Esophagus squamous epithelium (tissue), 5 donors: ENCODE data around the gene FAM78A. TPM values are rescaled to one million over a fixed set of nuclear protein-coding genes. Genes with fewer than 3 reads are reported as not detected.

Experiments used
- DNase-seq: peaks from one replicate; lab custom pipeline; 2025; lab: John Stamatoyannopoulos, UW
- H3K27ac ChIP-seq, 4 donors: fragments of 200-600 bp; sonication (generic); one replicate each; pipeline ENCODE4 v1.5.1; 2016 to 2019; ENCODE audit warnings: mild to moderate bottlenecking in 1 of 4
- H3K27me3 ChIP-seq, 4 donors: fragments of 200-600 bp; sonication (generic); 1 replicate in 3 of 4; 2 replicates in 1 of 4; pipeline versions ENCODE4 v1.5.1 to v1.6.0; 2017 to 2021; ENCODE audit warnings: antibody characterized with exemption in 1 of 4
- H3K36me3 ChIP-seq, 3 donors: fragments of 200-600 bp; sonication (generic); one replicate each; pipeline ENCODE4 v1.5.1; 2016 to 2019
- H3K4me1 ChIP-seq, 3 donors: fragments of 200-600 bp; sonication (generic); one replicate each; pipeline ENCODE4 v1.5.1; 2017 to 2019
- H3K4me3 ChIP-seq, 4 donors: fragments of 200-600 bp; sonication (generic); 1 replicate in 3 of 4; 2 replicates in 1 of 4; pipeline ENCODE4 v1.5.1; 2016 to 2019; ENCODE audit warnings: mild to moderate bottlenecking in 2 of 4, moderate library complexity in 1 of 4
- H3K9me3 ChIP-seq, 3 donors: fragments of 200-600 bp; sonication (generic); one replicate each; pipeline ENCODE4 v1.5.1; 2016 to 2019
- POLR2A ChIP-seq, 4 donors: fragments of 450-650 bp; IDR thresholded peaks; one replicate each; pipeline ENCODE4 v1.6.1; 2017; ENCODE audit warnings: antibody characterized with exemption in 4 of 4, mild to moderate bottlenecking in 4 of 4, moderate library complexity in 3 of 4
- WGBS, 2 donors: methylation state at CpG; one replicate each; pipeline ENCODE4 v1.1.5; 2018; 5-methylcytosine and 5-hydroxymethylcytosine counted together
- intact Hi-C: fragments of 100-400 bp; cut with DNase I; formaldehyde crosslinking; loops from one replicate; pipeline ENCODE4 v1.15.0; 2022
- total RNA-seq, 4 donors: library from RNA; depleted of rRNA; stranded (reverse); fragments of >200 nt; gene quantifications; one replicate each; pipeline ENCODE4 v1.1.0, GENCODE V29; 2016
- TF ChIP-seq, protein P1 (sequence below), 6 experiments: fragments of 450-650 bp in 4 of 6; fragments of 200-600 bp in 2 of 6; sonication (generic) in 2 of 6; IDR thresholded peaks; one replicate each; pipeline ENCODE4 v1.5.1; 2016 to 2019; ENCODE audit warnings: antibody characterized with exemption in 6 of 6, mild to moderate bottlenecking in 4 of 6, moderate library complexity in 4 of 6
- donor health status: DM: yes; HTN: yes; CAD: no.

FAM78A gene
- total RNA-seq, 4 donors from 2014 or later: 0.61 to 2.9 (median 2.0) TPM

DNA sequence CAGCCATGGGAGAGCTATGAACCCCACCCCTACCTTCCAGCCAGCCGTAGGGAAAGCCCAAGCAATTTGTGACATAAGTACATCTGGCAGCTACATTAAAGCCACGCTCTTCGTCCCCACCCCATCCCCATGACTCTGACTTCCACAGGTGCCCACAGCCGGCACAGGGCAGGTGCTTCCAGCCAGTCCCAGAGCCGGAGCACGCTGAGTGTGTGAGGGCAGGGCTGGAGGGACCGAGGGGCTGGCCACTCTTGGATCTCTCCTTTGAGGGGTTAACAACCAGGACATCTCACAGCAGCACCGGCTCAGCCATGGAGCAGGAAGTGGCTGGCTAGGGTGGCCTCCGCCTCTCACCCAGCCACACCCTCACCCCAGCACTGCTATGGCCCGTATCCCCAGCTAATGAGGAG lies 2.4 kb upstream of the FAM78A start:
- peak overlapping the region in 1 of 4 donors; percentile 85 for H3K27ac ChIP-seq
- 20 to 40% methylated on average over 2 to 4 of the region's 10 CpGs for whole genome bisulfite sequencing, 2 donors
- H3K9me3 ChIP-seq: no peaks in the 10 kb centered on the region
- no peak for TF ChIP-seq POLR2A (IDR thresholded peaks at IDR 0.05)
- TF ChIP-seq, protein P1, sequence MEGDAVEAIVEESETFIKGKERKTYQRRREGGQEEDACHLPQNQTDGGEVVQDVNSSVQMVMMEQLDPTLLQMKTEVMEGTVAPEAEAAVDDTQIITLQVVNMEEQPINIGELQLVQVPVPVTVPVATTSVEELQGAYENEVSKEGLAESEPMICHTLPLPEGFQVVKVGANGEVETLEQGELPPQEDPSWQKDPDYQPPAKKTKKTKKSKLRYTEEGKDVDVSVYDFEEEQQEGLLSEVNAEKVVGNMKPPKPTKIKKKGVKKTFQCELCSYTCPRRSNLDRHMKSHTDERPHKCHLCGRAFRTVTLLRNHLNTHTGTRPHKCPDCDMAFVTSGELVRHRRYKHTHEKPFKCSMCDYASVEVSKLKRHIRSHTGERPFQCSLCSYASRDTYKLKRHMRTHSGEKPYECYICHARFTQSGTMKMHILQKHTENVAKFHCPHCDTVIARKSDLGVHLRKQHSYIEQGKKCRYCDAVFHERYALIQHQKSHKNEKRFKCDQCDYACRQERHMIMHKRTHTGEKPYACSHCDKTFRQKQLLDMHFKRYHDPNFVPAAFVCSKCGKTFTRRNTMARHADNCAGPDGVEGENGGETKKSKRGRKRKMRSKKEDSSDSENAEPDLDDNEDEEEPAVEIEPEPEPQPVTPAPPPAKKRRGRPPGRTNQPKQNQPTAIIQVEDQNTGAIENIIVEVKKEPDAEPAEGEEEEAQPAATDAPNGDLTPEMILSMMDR (IDR thresholded peaks at IDR 0.05): no peak
- DNase-seq: no peak
- H3K36me3 ChIP-seq: no peaks in the 10 kb centered on the region
- peaks cover 6 to 41% (median 19%) of the 10 kb centered on the region in 3 donors for H3K4me1 ChIP-seq
- intact Hi-C loops: no loop called here
- peak overlapping the region in 1 of 4 donors; percentile 79 for H3K4me3 ChIP-seq
- H3K27me3 ChIP-seq: peaks cover 0 to 86% (median 0%) of the 10 kb centered on the region in 4 donors

GRCh38 chr9:131277910-131278701 lies 1.8 kb upstream of the FAM78A start:
- DNase-seq: no peak
- peaks cover 0 to 82% (median 0%) of the 10 kb centered on the region in 4 donors for H3K27me3 ChIP-seq
- no peak for TF ChIP-seq POLR2A (IDR thresholded peaks at IDR 0.05)
- TF ChIP-seq, protein P1 (IDR thresholded peaks at IDR 0.05): no peak
- H3K4me1 ChIP-seq: peaks cover 6 to 46% (median 19%) of the 10 kb centered on the region in 3 donors
- intact Hi-C loops: no loop called here
- peak overlapping the region; percentile 50 to 79 (median 68) for H3K4me3 ChIP-seq
- peak overlapping the region in 3 of 4 donors; percentile 66 to 85 (median 83) for H3K27ac ChIP-seq
- no peaks in the 10 kb centered on the region for H3K9me3 ChIP-seq
- 31 to 38% methylated on average over 3 to 6 of the region's 59 CpGs for WGBS, 2 donors
- H3K36me3 ChIP-seq: no peaks in the 10 kb centered on the region

GRCh38 chr9:131277287-131277909 lies 1.1 kb upstream of the FAM78A start:
- Histone ChIP-seq H3K36me3 (no peaks in the 10 kb centered on the region), H3K9me3 (no peaks in the 10 kb centered on the region), H3K27ac (peak overlapping the region; percentile 11 to 85 (median 74)), H3K4me1 (peaks cover 2 to 44% (median 12%) of the 10 kb centered on the region in 3 donors), H3K4me3 (peak overlapping the region; percentile 50 to 79 (median 68)), H3K27me3 (peaks cover 0 to 75% (median 0%) of the 10 kb centered on the region in 4 donors)
- intact Hi-C loops: no loop called here
- no peak for DNase-seq
- WGBS, 2 donors: 0% methylated on average over 7 of the region's 78 CpGs; no CpG with 5 or more reads in 1 of the 2 donors
- TF ChIP-seq, protein P1 (IDR thresholded peaks at IDR 0.05): no peak
- no peak for TF ChIP-seq POLR2A (IDR thresholded peaks at IDR 0.05)

DNA sequence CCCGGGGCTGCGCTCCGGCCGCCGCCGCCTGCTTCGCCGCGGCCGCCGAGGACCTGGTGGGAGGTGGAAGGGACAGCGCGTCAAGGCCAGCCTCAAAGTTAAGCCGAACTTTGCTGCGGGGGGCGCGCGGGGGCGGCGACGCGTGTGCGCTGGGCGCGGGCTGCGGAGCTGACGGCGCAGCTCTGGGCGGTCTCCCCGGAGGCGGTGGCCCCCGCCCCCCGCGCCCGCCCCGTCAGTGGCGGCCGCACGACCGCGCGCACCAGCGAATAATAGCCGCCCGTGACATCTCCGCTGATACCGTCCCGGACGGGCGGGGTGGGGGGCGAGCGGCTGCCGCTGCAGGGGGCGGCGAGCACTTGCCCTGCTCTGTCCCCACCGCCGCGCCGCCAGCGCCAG lies 579 bp upstream of the FAM78A start:
- WGBS, 2 donors: no CpG with 5 or more reads among the region's 60 CpGs
- intact Hi-C loops: no loop called here

More for the DNA sequence above, 579 bp upstream of the FAM78A start:
- Histone ChIP-seq H3K27me3 (peaks cover 0 to 70% (median 0%) of the 10 kb centered on the region in 4 donors), H3K9me3 (no peaks in the 10 kb centered on the region), H3K4me1 (peaks cover 0 to 46% (median 11%) of the 10 kb centered on the region in 3 donors), H3K36me3 (no peaks in the 10 kb centered on the region), H3K4me3 (peak overlapping the region; percentile 50 to 79 (median 68)), H3K27ac (peak overlapping the region; percentile 11 to 85 (median 74))
- no peak for TF ChIP-seq POLR2A (IDR thresholded peaks at IDR 0.05)
- TF ChIP-seq, protein P1 (IDR thresholded peaks at IDR 0.05): no peak
- DNase-seq: no peak
